Measurements from ENCODE around the gene GNGT2. TPM values are rescaled to one million over a fixed set of nuclear protein-coding genes. Genes with fewer than 3 reads are reported as not detected.

GNGT2 gene
- total RNA-seq, 1 experiment from 2014 or later: not detected

- H3K27me3 Mint-ChIP-seq (ENCODE audit: insufficient read depth, unreplicated experiment): peaks cover 44% of the 10 kb centered on the region
- POLR2A ChIA-PET: interaction anchor here (0.7 kb wide), 2 partner anchors 23 to 246 kb away, joined by 3 to 6 read pairs; partner anchors contain the start of gene PHB1
These were observed 41.7 kb downstream of the GNGT2 start for GRCh38 chr17:49168706-49169105.

GRCh38 chr17:49165143-49165542 is 45.2 kb downstream of the GNGT2 start:
- no TSS peak for BruUV-seq (replicated peaks)
- no peaks in the 10 kb centered on the region for H3K9me3 Mint-ChIP-seq (ENCODE audit: unreplicated experiment)
- H3K27ac Mint-ChIP-seq (ENCODE audit: low read depth, unreplicated experiment): no peak overlapping the region
- no peak overlapping the region for H3K4me3 Mint-ChIP-seq (ENCODE audit: unreplicated experiment)
- no peaks in the 10 kb centered on the region for H3K4me1 Mint-ChIP-seq (ENCODE audit: insufficient read depth, unreplicated experiment)
- ChIA-PET POLR2A (no interaction called here), CTCF (no interaction called here)
- intact Hi-C loops (cut with micrococcal nuclease): no loop called here
- no peak for DNase-seq (ENCODE audit: unreplicated experiment)
- no peak for TF ChIP-seq CTCF (IDR thresholded peaks at IDR 0.05; ENCODE audit: unreplicated experiment)
- peaks cover 44% of the 10 kb centered on the region for H3K27me3 Mint-ChIP-seq (ENCODE audit: insufficient read depth, unreplicated experiment)
- no peaks in the 10 kb centered on the region for H3K36me3 Mint-ChIP-seq (ENCODE audit: insufficient read depth, unreplicated experiment)

More at GRCh38 chr17:49168706-49169105, 41.7 kb downstream of the GNGT2 start:
- Mint-ChIP-seq H3K27ac (ENCODE audit: low read depth, unreplicated experiment) (no peak overlapping the region), H3K4me3 (ENCODE audit: unreplicated experiment) (no peak overlapping the region), H3K4me1 (ENCODE audit: insufficient read depth, unreplicated experiment) (no peaks in the 10 kb centered on the region), H3K36me3 (ENCODE audit: insufficient read depth, unreplicated experiment) (no peaks in the 10 kb centered on the region), H3K9me3 (ENCODE audit: unreplicated experiment) (peaks cover 10% of the 10 kb centered on the region)
- intact Hi-C loops (cut with micrococcal nuclease): no loop called here
- no peak for DNase-seq (ENCODE audit: unreplicated experiment)
- CTCF ChIA-PET: no interaction called here
- no peak for TF ChIP-seq CTCF (IDR thresholded peaks at IDR 0.05; ENCODE audit: unreplicated experiment)
- no TSS peak for BruUV-seq (replicated peaks)

GRCh38 chr17:49162866-49163265 is 47.5 kb downstream of the GNGT2 start:
- H3K4me1 Mint-ChIP-seq (ENCODE audit: insufficient read depth, unreplicated experiment): no peaks in the 10 kb centered on the region
- no TSS peak for BruUV-seq (replicated peaks)
- no peak overlapping the region for H3K4me3 Mint-ChIP-seq (ENCODE audit: unreplicated experiment)
- no peak for TF ChIP-seq CTCF (IDR thresholded peaks at IDR 0.05; ENCODE audit: unreplicated experiment)
- ChIA-PET POLR2A (no interaction called here), CTCF (no interaction called here)
- no peak overlapping the region for H3K27ac Mint-ChIP-seq (ENCODE audit: low read depth, unreplicated experiment)
- H3K9me3 Mint-ChIP-seq (ENCODE audit: unreplicated experiment): no peaks in the 10 kb centered on the region
- intact Hi-C loops (cut with micrococcal nuclease): no loop called here
- DNase-seq (ENCODE audit: unreplicated experiment): no peak
- H3K27me3 Mint-ChIP-seq (ENCODE audit: insufficient read depth, unreplicated experiment): peaks cover 48% of the 10 kb centered on the region
- H3K36me3 Mint-ChIP-seq (ENCODE audit: insufficient read depth, unreplicated experiment): no peaks in the 10 kb centered on the region

GRCh38 chr17:49157784-49158183 is 52.6 kb downstream of the GNGT2 start:
- intact Hi-C loops (cut with micrococcal nuclease): no loop called here
- ChIA-PET POLR2A (no interaction called here), CTCF (interaction anchor here (0.6 kb wide), 1 partner anchor 449 kb away, joined by 3 read pairs; no protein-coding TSS in a partner anchor)
- BruUV-seq (replicated peaks): no TSS peak
- H3K9me3 Mint-ChIP-seq (ENCODE audit: unreplicated experiment): no peaks in the 10 kb centered on the region
- DNase-seq (ENCODE audit: unreplicated experiment): no peak
- H3K4me3 Mint-ChIP-seq (ENCODE audit: unreplicated experiment): no peak overlapping the region
- H3K4me1 Mint-ChIP-seq (ENCODE audit: insufficient read depth, unreplicated experiment): no peaks in the 10 kb centered on the region
- H3K27ac Mint-ChIP-seq (ENCODE audit: low read depth, unreplicated experiment): no peak overlapping the region
- no peaks in the 10 kb centered on the region for H3K36me3 Mint-ChIP-seq (ENCODE audit: insufficient read depth, unreplicated experiment)
- no peak for TF ChIP-seq CTCF (IDR thresholded peaks at IDR 0.05; ENCODE audit: unreplicated experiment)
- H3K27me3 Mint-ChIP-seq (ENCODE audit: insufficient read depth, unreplicated experiment): peaks cover 42% of the 10 kb centered on the region
